Mesothelial cell of epicardium (in vitro differentiated cells): Measurements from ENCODE around the gene GOLPH3. TPM values are rescaled to one million over a fixed set of nuclear protein-coding genes. Genes with fewer than 3 reads are reported as not detected.

ENCODE experiments used
- DNase-seq, 2 experiments: peaks; one replicate each; pipeline ENCODE4 v3.0.0; 2021; ENCODE audit warnings: low spot score in 2 of 2; ENCODE audit not compliant: unreplicated experiment in 2 of 2
- H3K27ac Mint-ChIP-seq: 2 replicates; pipeline ENCODE4 v1.8.0; 2021; ENCODE audit warnings: mixed read lengths
- H3K27me3 Mint-ChIP-seq: 2 replicates; pipeline ENCODE4 v1.8.0; 2021; ENCODE audit warnings: low read depth, mixed read lengths
- H3K36me3 Mint-ChIP-seq: 2 replicates; pipeline ENCODE4 v1.8.0; 2021; ENCODE audit warnings: mixed read lengths
- H3K4me1 Mint-ChIP-seq: 2 replicates; pipeline ENCODE4 v1.8.0; 2021; ENCODE audit warnings: mixed read lengths
- H3K4me3 Mint-ChIP-seq: 2 replicates; pipeline ENCODE4 v1.8.0; 2021; ENCODE audit warnings: mild to moderate bottlenecking, moderate library complexity, mixed read lengths
- H3K9me3 Mint-ChIP-seq: 2 replicates; pipeline ENCODE4 v1.8.0; 2021; ENCODE audit warnings: mixed read lengths
- CTCF ChIP-seq: fragments of 200-600 bp; sonication (generic); IDR thresholded peaks from one replicate; pipeline ENCODE4 v1.5.0; 2021; ENCODE audit warnings: antibody characterized with exemption; ENCODE audit not compliant: unreplicated experiment
- total RNA-seq: library from RNA; stranded (reverse); gene quantifications from 3 replicates; pipeline ENCODE4 v1.2.1, GENCODE V29; 2021

Gene GOLPH3
- total RNA-seq, 1 donor from 2014 or later: 73.7 TPM

- Mint-ChIP-seq H3K36me3 (peaks cover 22% of the 10 kb centered on the region), H3K4me1 (no peaks in the 10 kb centered on the region), H3K9me3 (no peaks in the 10 kb centered on the region), H3K4me3 (no peak overlapping the region), H3K27ac (no peak overlapping the region), H3K27me3 (no peaks in the 10 kb centered on the region)
- no peak for TF ChIP-seq CTCF
- no peak for DNase-seq
Measured at GRCh38 chr5:32090755-32091128, 83.4 kb downstream of the GOLPH3 start.

GRCh38 chr5:32090026-32090754 lies 83.9 kb downstream of the GOLPH3 start:
- H3K36me3 Mint-ChIP-seq: peaks cover 20% of the 10 kb centered on the region
- no peak overlapping the region for H3K27ac Mint-ChIP-seq
- no peak overlapping the region for H3K4me3 Mint-ChIP-seq
- no peak for TF ChIP-seq CTCF
- H3K9me3 Mint-ChIP-seq: no peaks in the 10 kb centered on the region
- H3K27me3 Mint-ChIP-seq: no peaks in the 10 kb centered on the region
- DNase-seq: no peak
- no peaks in the 10 kb centered on the region for H3K4me1 Mint-ChIP-seq

GRCh38 chr5:32089146-32090000 lies 84.7 kb downstream of the GOLPH3 start:
- no peak for DNase-seq
- no peak for TF ChIP-seq CTCF
- Mint-ChIP-seq H3K27me3 (no peaks in the 10 kb centered on the region), H3K36me3 (peaks cover 18% of the 10 kb centered on the region), H3K9me3 (no peaks in the 10 kb centered on the region), H3K4me3 (no peak overlapping the region), H3K4me1 (no peaks in the 10 kb centered on the region), H3K27ac (no peak overlapping the region)

GRCh38 chr5:32088214-32088613 lies 85.9 kb downstream of the GOLPH3 start:
- no peaks in the 10 kb centered on the region for H3K27me3 Mint-ChIP-seq
- peaks cover 18% of the 10 kb centered on the region for H3K36me3 Mint-ChIP-seq
- H3K4me1 Mint-ChIP-seq: no peaks in the 10 kb centered on the region
- H3K27ac Mint-ChIP-seq: no peak overlapping the region
- TF ChIP-seq CTCF: no peak
- H3K4me3 Mint-ChIP-seq: no peak overlapping the region
- no peak for DNase-seq
- no peaks in the 10 kb centered on the region for H3K9me3 Mint-ChIP-seq

GRCh38 chr5:32087086-32088082 lies 86.7 kb downstream of the GOLPH3 start:
- no peaks in the 10 kb centered on the region for H3K9me3 Mint-ChIP-seq
- peaks cover 22% of the 10 kb centered on the region for H3K36me3 Mint-ChIP-seq
- H3K27ac Mint-ChIP-seq: no peak overlapping the region
- TF ChIP-seq CTCF: no peak
- H3K27me3 Mint-ChIP-seq: no peaks in the 10 kb centered on the region
- DNase-seq: no peak
- no peaks in the 10 kb centered on the region for H3K4me1 Mint-ChIP-seq
- H3K4me3 Mint-ChIP-seq: no peak overlapping the region
